Measurements from ENCODE around the gene EFCAB7. TPM values are rescaled to one million over a fixed set of nuclear protein-coding genes. Genes with fewer than 3 reads are reported as not detected.

The EFCAB7 gene
- total and polyA plus RNA-seq, 2 of the 8 experiments (the other 6 are each of a cell fraction or from before 2014, with no cell fraction given) = 1.1 to 3.1 TPM

GRCh38 chr1:63506782-63507181 lies 16.5 kb upstream of the EFCAB7 start:
- Histone ChIP-seq H3K4me2 (ENCODE audit: insufficient read depth in 1 of 2, low read depth in 2 of 2, low read length in 2 of 2) (no peak overlapping the region), H4K8ac (ENCODE audit: extremely low read depth, insufficient read depth, low read length) (no peak overlapping the region), H3K56ac (replicated peaks; ENCODE audit: insufficient read length, low read depth, low read length) (no peak overlapping the region), H3K27ac (ENCODE audit: low read depth, low read length) (no peak overlapping the region), H2AK5ac (ENCODE audit: low read depth, low read length) (no peak overlapping the region), H2BK5ac (ENCODE audit: low read depth, low read length) (no peak overlapping the region), H3K18ac (ENCODE audit: extremely low read depth, low read length) (no peak overlapping the region), H3K9me3 (ENCODE audit: insufficient read depth in 2 of 2, low read depth in 1 of 2, low read length in 1 of 2) (no peaks in the 10 kb centered on the region), H3K23me2 (ENCODE audit: low read depth, low read length) (no peaks in the 10 kb centered on the region), H3K4me3 (ENCODE audit: extremely low read depth in 1 of 4, insufficient read depth in 2 of 4, low read depth in 3 of 4, low read length in 4 of 4) (no peak overlapping the region), H3K9ac (replicated peaks in 1 of 4; ENCODE audit: extremely low read depth in 1 of 4, low read depth in 3 of 4, low read length in 3 of 4) (no peak overlapping the region), H2BK15ac (ENCODE audit: low read length) (no peak overlapping the region), H3K4me1 (replicated peaks in 1 of 4; ENCODE audit: control insufficient read depth in 3 of 4, insufficient read depth in 4 of 4, low read length in 3 of 4) (no peaks in the 10 kb centered on the region), H3K14ac (ENCODE audit: insufficient read length) (no peak overlapping the region), H3K79me2 (ENCODE audit: control insufficient read depth in 1 of 2, insufficient read depth in 2 of 2, low read length in 2 of 2) (no peaks in the 10 kb centered on the region), H3K27me3 (replicated peaks in 1 of 4; ENCODE audit: control insufficient read depth in 3 of 4, extremely low read depth in 1 of 4, insufficient read depth in 3 of 4, low read length in 3 of 4) (no peaks in the 10 kb centered on the region), H4K91ac (replicated peaks; ENCODE audit: insufficient read length, low read length) (no peak overlapping the region), H3K23ac (ENCODE audit: insufficient read length) (no peak overlapping the region), H4K20me1 (replicated peaks in 1 of 2; ENCODE audit: control insufficient read depth in 1 of 2, insufficient read depth in 2 of 2, low read length in 2 of 2) (no peaks in the 10 kb centered on the region), H3K79me1 (ENCODE audit: low read depth, low read length) (no peaks in the 10 kb centered on the region), H3K36me3 (ENCODE audit: control insufficient read depth in 2 of 4, insufficient read depth in 4 of 4, low read length in 3 of 4) (peaks cover 0 to 8% (median 4%) of the 10 kb centered on the region in 4 experiments; a peak in 4 of 8 replicates), H4K5ac (ENCODE audit: insufficient read length, low read depth, low read length) (no peak overlapping the region), H2BK12ac (ENCODE audit: low read depth, low read length) (no peak overlapping the region), H3K4ac (replicated peaks; ENCODE audit: insufficient read length, low read depth, low read length) (no peak overlapping the region), H2AFZ (ENCODE audit: low read length) (no peak overlapping the region), H2BK120ac (replicated peaks; ENCODE audit: low read depth, low read length) (no peak overlapping the region), H2BK20ac (ENCODE audit: low read length) (no peak overlapping the region)
- FAIRE-seq (no peak), DNase-seq (ENCODE audit: low read depth in 1 of 2, low spot score in 2 of 2) (no peak)
- POLR2A ChIA-PET (ENCODE audit: partially characterized antibody) = no interaction called here
- TF ChIP-seq TCF12 (IDR thresholded peaks at IDR 0.05; ENCODE audit: low read depth, low read length) (no peak), CBX8 (IDR thresholded peaks at IDR 0.05; ENCODE audit: borderline replicate concordance, low read depth, low read length) (no peak), ATF3 (IDR thresholded peaks at IDR 0.05; ENCODE audit: insufficient read depth, low read depth, low read length) (no peak), RBBP5 (IDR thresholded peaks at IDR 0.05; ENCODE audit: borderline replicate concordance, low read depth, low read length) (no peak), TAF7 (optimal IDR thresholded peaks at IDR 0.05; ENCODE audit: borderline replicate concordance, low read depth, low read length) (no peak), SIX5 (IDR thresholded peaks at IDR 0.05; ENCODE audit: low read depth, low read length) (no peak), POLR2A (IDR thresholded peaks at IDR 0.05; ENCODE audit: control extremely low read depth in 1 of 2, low read depth in 2 of 2, low read length in 2 of 2) (no peak), SAP30 (IDR thresholded peaks at IDR 0.05; ENCODE audit: insufficient read depth, insufficient replicate concordance, low read length) (no peak), SP2 (IDR thresholded peaks at IDR 0.05; ENCODE audit: low read length) (no peak), NRF1 (IDR thresholded peaks at IDR 0.05; ENCODE audit: low read depth, low read length) (no peak), ATF2 (IDR thresholded peaks at IDR 0.05; ENCODE audit: low read length) (no peak)
- CTCF ChIA-PET (ENCODE audit: partially characterized antibody) = no interaction called here

Measured in H1 (cell line).